Kidney (tissue), 14 donors: ENCODE results near the gene RIMBP2. TPM values are rescaled to one million over a fixed set of nuclear protein-coding genes. Genes with fewer than 3 reads are reported as not detected.
A peak's percentile ranks its signal among the peaks of the same experiment; 100 is the strongest.

Experiments
- DNase-seq, 5 donors: peaks; one replicate each; pipeline ENCODE4 v3.0.0-alpha.2; 2013 to 2020
- FAIRE-seq: peaks from 2 replicates; lab custom pipeline; 2012; peaks lifted over from hg19 to GRCh38; lab: Jason Lieb, UNC
- H3K27ac ChIP-seq, 2 donors: one replicate each; pipeline ENCODE4 v1.7.0; 2013; ENCODE audit warnings: low read depth in 2 of 2, low read length in 2 of 2, inconsistent platforms in 1 of 2
- H3K27me3 ChIP-seq: one replicate; pipeline ENCODE4 v1.7.1; 2013; ENCODE audit warnings: low read length, inconsistent platforms; ENCODE audit not compliant: control insufficient read depth, insufficient read depth
- H3K36me3 ChIP-seq, 3 donors: one replicate each; pipeline versions ENCODE4 v1.7.0 to v1.7.1; 2013; ENCODE audit warnings: low read length in 3 of 3, control low read depth in 1 of 3, inconsistent platforms in 1 of 3; ENCODE audit not compliant: insufficient read depth in 3 of 3, control insufficient read depth in 2 of 3
- H3K4me1 ChIP-seq, 3 donors: one replicate each; pipeline versions ENCODE4 v1.7.0 to v1.7.1; 2013; ENCODE audit warnings: low read length in 3 of 3, inconsistent platforms in 1 of 3, low read depth in 1 of 3; ENCODE audit not compliant: control insufficient read depth in 2 of 3, insufficient read depth in 2 of 3
- H3K4me3 ChIP-seq, 3 donors: one replicate each; pipeline versions ENCODE4 v1.7.0 to v1.8.1; 2013; ENCODE audit warnings: low read length in 3 of 3, control low read depth in 1 of 3, inconsistent platforms in 1 of 3
- H3K9ac ChIP-seq, 3 donors: one replicate each; pipeline versions ENCODE4 v1.7.0 to v1.7.1; 2013; ENCODE audit warnings: low read length in 3 of 3, control low read depth in 1 of 3, inconsistent platforms in 1 of 3
- H3K9me3 ChIP-seq, 3 donors: one replicate each; pipeline versions ENCODE4 v1.7.0 to v1.7.1; 2013; ENCODE audit warnings: low read length in 3 of 3, control low read depth in 1 of 3, inconsistent platforms in 1 of 3; ENCODE audit not compliant: control insufficient read depth in 2 of 3, insufficient read depth in 1 of 3
- CTCF ChIP-seq: IDR thresholded peaks from 3 replicates; pipeline ENCODE4 v1.5.1; 2012; ENCODE audit warnings: mild to moderate bottlenecking, moderate library complexity, borderline replicate concordance; ENCODE audit not compliant: insufficient read depth; ENCODE audit errors: extremely low read depth
- intact Hi-C: fragments of 100-400 bp; cut with DNase I; formaldehyde crosslinking; loops from one replicate; pipeline ENCODE4 v1.11.1; 2022
- polyA plus RNA-seq: library from polyadenylated mRNA; stranded (reverse); fragments of 350-450 nt; fragmentation: Illumina TruSeq; extraction: RNeasy Lipid Tissue Mini Kit (QIAGEN cat#74804); gene quantifications from one replicate; pipeline ENCODE4 v1.2.3, GENCODE V29; 2014; ENCODE audit warnings: low read depth, low replicate concordance; ENCODE audit not compliant: insufficient read depth
- total RNA-seq: library from RNA; stranded (reverse); fragmentation: NEBNext Ultra II Directional; extraction: Animal tissue kit (Norgen Biotek cat#: 25700); gene quantifications from one replicate; pipeline ENCODE4 v1.2.1, GENCODE V29; 2021
- donor health status: control.
- donor health status: control.
- donor health status: control.
- donor health status: control.
- donor health status: control.
- donor health status: DM: yes; HTN: yes; CAD: no.
- donor health status: Normal renal cell carcinoma (clear cell type).

The RIMBP2 gene
- total and polyA plus RNA-seq, 2 donors from 2014 or later = 2.8 to 51.7 TPM

GRCh38 chr12:130665753-130666152, 50.3 kb downstream of the RIMBP2 start:
- DNase-seq (no peak), FAIRE-seq (no peak)
- Histone ChIP-seq H3K4me1 (no peaks in the 10 kb centered on the region), H3K9me3 (peaks cover 0 to 6% (median 2%) of the 10 kb centered on the region in 3 donors), H3K36me3 (no peaks in the 10 kb centered on the region), H3K27ac (no peak overlapping the region), H3K4me3 (no peak overlapping the region), H3K9ac (no peak overlapping the region), H3K27me3 (no peaks in the 10 kb centered on the region)
- intact Hi-C loops = no loop called here
- TF ChIP-seq CTCF = no peak

GRCh38 chr12:130664772-130665171, 51.3 kb downstream of the RIMBP2 start:
- H3K36me3 ChIP-seq = no peaks in the 10 kb centered on the region
- no peak overlapping the region for H3K9ac ChIP-seq
- H3K4me1 ChIP-seq = no peaks in the 10 kb centered on the region
- no peaks in the 10 kb centered on the region for H3K27me3 ChIP-seq
- intact Hi-C loops = no loop called here
- FAIRE-seq (no peak), DNase-seq (peak in 1 of 5 donors; percentile 38)
- H3K27ac ChIP-seq = no peak overlapping the region
- no peak overlapping the region for H3K4me3 ChIP-seq
- peaks cover 0 to 6% (median 2%) of the 10 kb centered on the region in 3 donors for H3K9me3 ChIP-seq
- TF ChIP-seq CTCF = no peak

GRCh38 chr12:130664252-130664651, 51.8 kb downstream of the RIMBP2 start:
- no peak overlapping the region for H3K4me3 ChIP-seq
- no peak overlapping the region for H3K27ac ChIP-seq
- DNase-seq = peak in 1 of 5 donors; percentile 16
- H3K27me3 ChIP-seq = no peaks in the 10 kb centered on the region
- no peaks in the 10 kb centered on the region for H3K4me1 ChIP-seq
- H3K9me3 ChIP-seq = peaks cover 0 to 6% (median 2%) of the 10 kb centered on the region in 3 donors
- no peak for TF ChIP-seq CTCF
- intact Hi-C loops = no loop called here
- no peak overlapping the region for H3K9ac ChIP-seq
- H3K36me3 ChIP-seq = no peaks in the 10 kb centered on the region
- no peak for FAIRE-seq

GRCh38 chr12:130663514-130663913, 52.6 kb downstream of the RIMBP2 start:
- Histone ChIP-seq H3K36me3 (no peaks in the 10 kb centered on the region), H3K9me3 (peaks cover 0 to 6% (median 2%) of the 10 kb centered on the region in 3 donors), H3K4me1 (no peaks in the 10 kb centered on the region), H3K27ac (no peak overlapping the region), H3K4me3 (no peak overlapping the region), H3K27me3 (no peaks in the 10 kb centered on the region), H3K9ac (no peak overlapping the region)
- DNase-seq = peak in 1 of 5 donors; percentile 55
- TF ChIP-seq CTCF = no peak
- no peak for FAIRE-seq
- intact Hi-C loops = no loop called here
